SH-SY5Y (cell line): ENCODE measurements around the gene AHSP.

Experiments used
- GATA2 ChIP-seq: IDR thresholded peaks from 2 replicates; pipeline ENCODE4 v1.6.1; 2011; ENCODE audit warnings: mild to moderate bottlenecking, low read depth, low read length
- GATA3 ChIP-seq: IDR thresholded peaks from 2 replicates; pipeline ENCODE4 v1.6.1; 2011; ENCODE audit warnings: low read depth, mild to moderate bottlenecking, low read length, moderate library complexity

GRCh38 chr16:31531096-31531495 lies 3.4 kb downstream of the AHSP start:
- no peak for TF ChIP-seq GATA2
- TF ChIP-seq GATA3 = no peak
